HepG2 (cell line): Measurements from ENCODE around the gene PIK3R3. TPM values are rescaled to one million over a fixed set of nuclear protein-coding genes. Genes with fewer than 3 reads are reported as not detected.

Experiments used
- AHDC1 ChIP-seq: sonication (generic); formaldehyde crosslinking; IDR thresholded peaks from 2 replicates; pipeline ENCODE4 v1.5.1; 2020; ENCODE audit warnings: mild to moderate bottlenecking, missing genetic modification reagents, borderline replicate concordance
- ATF4 ChIP-seq, 2 experiments: fragments of 450-650 bp in 1 of 2; sonication (generic) in 1 of 2; formaldehyde crosslinking; IDR thresholded peaks; 2 replicates each; pipeline versions ENCODE4 v1.5.0 to v1.8.0; 2020 to 2022; ENCODE audit warnings: mild to moderate bottlenecking in 1 of 2, missing genetic modification reagents in 1 of 2
- LCORL ChIP-seq, 2 experiments: fragments of 450-650 bp in 1 of 2; sonication (generic) in 1 of 2; formaldehyde crosslinking in 1 of 2; IDR thresholded peaks; 2 replicates each; pipeline versions ENCODE4 v1.5.0 to v1.6.1; 2017 to 2020; ENCODE audit warnings: antibody characterized with exemption in 1 of 2, missing genetic modification reagents in 1 of 2
- NAIF1 ChIP-seq: sonication (generic); formaldehyde crosslinking; IDR thresholded peaks from 2 replicates; pipeline ENCODE4 v1.5.0; 2020; ENCODE audit warnings: mild to moderate bottlenecking, missing genetic modification reagents, borderline replicate concordance
- NR2F6 ChIP-seq, 2 experiments: IDR thresholded peaks; 2 replicates each; pipeline ENCODE4 v1.6.1; 2016; ENCODE audit warnings: antibody characterized with exemption in 1 of 2, mild to moderate bottlenecking in 1 of 2
- PAXIP1 ChIP-seq: sonication (generic); formaldehyde crosslinking; conservative IDR thresholded peaks from 2 replicates; pipeline ENCODE4 v1.4.0; 2020; ENCODE audit warnings: mild to moderate bottlenecking, missing genetic modification reagents, moderate library complexity
- RFXAP ChIP-seq: sonication (generic); formaldehyde crosslinking; IDR thresholded peaks from 2 replicates; pipeline ENCODE4 v1.4.0; 2020; ENCODE audit warnings: missing genetic modification reagents, borderline replicate concordance
- SAFB2 ChIP-seq: sonication (generic); formaldehyde crosslinking; IDR thresholded peaks from 2 replicates; pipeline ENCODE4 v1.5.1; 2020; ENCODE audit warnings: missing genetic modification reagents, low read depth, mild to moderate bottlenecking, borderline replicate concordance
- TBX2 ChIP-seq: sonication (generic); formaldehyde crosslinking; IDR thresholded peaks from 2 replicates; pipeline ENCODE4 v1.5.0; 2020; ENCODE audit warnings: missing genetic modification reagents, mild to moderate bottlenecking, borderline replicate concordance
- XRCC5 ChIP-seq: fragments of 200-400 bp; formaldehyde crosslinking; optimal IDR thresholded peaks from 2 replicates; pipeline ENCODE3; 2017; ENCODE audit warnings: mild to moderate bottlenecking, low read length
- ZBTB21 ChIP-seq: sonication (generic); formaldehyde crosslinking; IDR thresholded peaks from 2 replicates; pipeline ENCODE4 v1.4.0; 2020; ENCODE audit warnings: missing genetic modification reagents
- ZBTB33 ChIP-seq: sonication (generic); formaldehyde crosslinking; IDR thresholded peaks from 2 replicates; pipeline ENCODE4 v1.4.0; 2020; ENCODE audit warnings: missing genetic modification reagents
- ZNF280B ChIP-seq: sonication (generic); formaldehyde crosslinking; IDR thresholded peaks from 2 replicates; pipeline ENCODE4 v1.5.0; 2020; ENCODE audit warnings: missing genetic modification reagents, mild to moderate bottlenecking, borderline replicate concordance
- ZNF563 ChIP-seq: sonication (generic); formaldehyde crosslinking; IDR thresholded peaks from 2 replicates; pipeline ENCODE4 v1.8.0; 2022; ENCODE audit warnings: mild to moderate bottlenecking, moderate library complexity, missing genetic modification reagents
- ZNF598 ChIP-seq: sonication (generic); formaldehyde crosslinking; IDR thresholded peaks from 2 replicates; pipeline ENCODE4 v1.5.1; 2020; ENCODE audit warnings: mild to moderate bottlenecking, missing genetic modification reagents, borderline replicate concordance
- polyA plus RNA-seq, 8 experiments: library from polyadenylated mRNA; depleted of rRNA in 3 of 8; stranded (reverse) in 7 of 8; unstranded in 1 of 8; fragments of >200 nt; fragmentation: Illumina TruSeq in 4 of 8; extraction: Trizol in 4 of 8; gene quantifications; 2 replicates each; pipeline versions ENCODE4 v1.2.1 to v1.2.3, GENCODE V29; 2011 to 2016; ENCODE audit warnings: low read depth in 4 of 8, missing spikeins in 1 of 8, mixed read lengths in 1 of 8; ENCODE audit not compliant: insufficient read depth in 1 of 8
- total RNA-seq, 5 experiments: library from RNA; depleted of rRNA; stranded (reverse); fragments of >200 nt; fragmentation: Illumina TruSeq; extraction: Trizol; gene quantifications; 2 replicates each; pipeline ENCODE4 v1.2.3, GENCODE V29; 2016; ENCODE audit warnings: low read depth in 1 of 5

PIK3R3 gene
- total and polyA plus RNA-seq, 2 of the 13 experiments (the other 11 are each of a cell fraction or from before 2014, with no cell fraction given), result 0.37 to 6.9 TPM

GRCh38 chr1:46003315-46003714 lies 129.1 kb downstream of the PIK3R3 start (continued):
- peak; percentile 70 for TF ChIP-seq NR2F6 (IDR thresholded peaks at IDR 0.05)
- TF ChIP-seq NR2F6 (CRISPR knock-in tag; IDR thresholded peaks at IDR 0.05), result peak; percentile 72
- no peak for TF ChIP-seq LCORL (IDR thresholded peaks at IDR 0.05)
- TF ChIP-seq LCORL (CRISPR knock-in tag; IDR thresholded peaks at IDR 0.05), result peak; percentile 89
- no peak for TF ChIP-seq ZNF563 (CRISPR knock-in tag)
- TF ChIP-seq AHDC1 (CRISPR knock-in tag), result no peak; the same call in 1 of the 2 replicates
- no peak for TF ChIP-seq NAIF1 (CRISPR knock-in tag)
- no peak for TF ChIP-seq ATF4 (CRISPR knock-in tag; IDR thresholded peaks at IDR 0.05)
- no peak for TF ChIP-seq ZBTB21 (CRISPR knock-in tag)
- peak; percentile 76 for TF ChIP-seq TBX2 (CRISPR knock-in tag)
- TF ChIP-seq SAFB2 (CRISPR knock-in tag), result no peak
- 0 out of 2 replicates have a peak, but pooled peaks have one; percentile 22 for TF ChIP-seq PAXIP1 (CRISPR knock-in tag)
- peak; percentile 63 for TF ChIP-seq ZBTB33 (CRISPR knock-in tag)
- no peak for TF ChIP-seq ZNF280B (CRISPR knock-in tag)
- no peak for TF ChIP-seq ZNF598 (CRISPR knock-in tag)
- no peak for TF ChIP-seq RFXAP
- TF ChIP-seq XRCC5, result peak; percentile 34
